ENCODE data around the gene CRISPLD2. TPM values are rescaled to one million over a fixed set of nuclear protein-coding genes. Genes with fewer than 3 reads are reported as not detected.
A peak's percentile ranks its signal among the peaks of the same experiment; 100 is the strongest.

Gene CRISPLD2
- total RNA-seq, 1 donor from 2014 or later: 34.9 TPM

DNA sequence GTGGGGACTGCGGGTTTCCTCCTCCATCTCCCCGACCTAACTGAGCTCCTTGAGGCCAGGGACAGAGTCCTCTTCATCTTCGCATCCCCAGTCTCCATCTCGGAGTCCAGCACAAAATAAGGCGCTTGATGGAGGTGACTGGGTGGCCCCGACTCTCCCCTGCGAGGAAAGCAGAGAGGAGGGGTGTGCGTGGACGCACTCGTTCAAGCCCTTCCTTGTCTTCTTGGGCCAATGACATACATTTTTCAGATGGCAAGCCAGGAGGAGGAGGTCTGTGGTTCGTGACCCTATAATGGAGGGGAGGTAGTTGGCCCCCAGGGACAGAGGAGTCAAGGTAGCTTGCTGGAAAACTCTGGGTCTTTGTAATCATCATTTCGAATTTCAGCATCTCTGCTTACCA lies 17.2 kb downstream of the CRISPLD2 start:
- peak overlapping the region; percentile 32 for H3K27ac ChIP-seq
- H3K4me1 ChIP-seq: peaks cover 13% of the 10 kb centered on the region
- TF ChIP-seq, protein P1, sequence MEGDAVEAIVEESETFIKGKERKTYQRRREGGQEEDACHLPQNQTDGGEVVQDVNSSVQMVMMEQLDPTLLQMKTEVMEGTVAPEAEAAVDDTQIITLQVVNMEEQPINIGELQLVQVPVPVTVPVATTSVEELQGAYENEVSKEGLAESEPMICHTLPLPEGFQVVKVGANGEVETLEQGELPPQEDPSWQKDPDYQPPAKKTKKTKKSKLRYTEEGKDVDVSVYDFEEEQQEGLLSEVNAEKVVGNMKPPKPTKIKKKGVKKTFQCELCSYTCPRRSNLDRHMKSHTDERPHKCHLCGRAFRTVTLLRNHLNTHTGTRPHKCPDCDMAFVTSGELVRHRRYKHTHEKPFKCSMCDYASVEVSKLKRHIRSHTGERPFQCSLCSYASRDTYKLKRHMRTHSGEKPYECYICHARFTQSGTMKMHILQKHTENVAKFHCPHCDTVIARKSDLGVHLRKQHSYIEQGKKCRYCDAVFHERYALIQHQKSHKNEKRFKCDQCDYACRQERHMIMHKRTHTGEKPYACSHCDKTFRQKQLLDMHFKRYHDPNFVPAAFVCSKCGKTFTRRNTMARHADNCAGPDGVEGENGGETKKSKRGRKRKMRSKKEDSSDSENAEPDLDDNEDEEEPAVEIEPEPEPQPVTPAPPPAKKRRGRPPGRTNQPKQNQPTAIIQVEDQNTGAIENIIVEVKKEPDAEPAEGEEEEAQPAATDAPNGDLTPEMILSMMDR (IDR thresholded peaks at IDR 0.05): no peak
- ATAC-seq: no peak
- DNase-seq: peak; percentile 21
- intact Hi-C loops (cut with DNase I): no loop called here
- H3K27me3 ChIP-seq (ENCODE audit: low read depth): no peaks in the 10 kb centered on the region
- peaks cover 13% of the 10 kb centered on the region for H3K36me3 ChIP-seq
- H3K4me3 ChIP-seq: no peak overlapping the region
- H3K9me3 ChIP-seq: no peaks in the 10 kb centered on the region

DNA sequence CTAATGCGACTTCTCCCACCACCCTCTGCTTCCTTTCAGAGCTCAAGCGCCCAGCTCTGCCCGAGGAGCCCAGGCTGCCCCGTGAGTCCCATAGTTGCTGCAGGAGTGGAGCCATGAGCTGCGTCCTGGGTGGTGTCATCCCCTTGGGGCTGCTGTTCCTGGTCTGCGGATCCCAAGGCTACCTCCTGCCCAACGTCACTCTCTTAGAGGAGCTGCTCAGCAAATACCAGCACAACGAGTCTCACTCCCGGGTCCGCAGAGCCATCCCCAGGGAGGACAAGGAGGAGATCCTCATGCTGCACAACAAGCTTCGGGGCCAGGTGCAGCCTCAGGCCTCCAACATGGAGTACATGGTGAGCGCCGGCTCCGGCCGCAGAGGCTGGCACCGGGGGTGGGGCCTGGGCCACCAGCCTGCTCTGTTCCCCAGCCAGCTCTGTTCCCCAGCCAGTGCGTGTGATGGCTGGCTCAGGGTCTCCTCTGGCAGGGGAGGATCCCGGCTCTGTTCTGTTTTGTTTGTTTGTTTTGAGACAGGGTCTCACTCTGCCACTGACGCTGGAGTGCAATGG lies 18.7 kb downstream of the CRISPLD2 start:
- H3K36me3 ChIP-seq: peaks cover 13% of the 10 kb centered on the region
- H3K9me3 ChIP-seq: no peaks in the 10 kb centered on the region
- ATAC-seq (no peak), DNase-seq (peak; percentile 35)
- H3K27ac ChIP-seq: no peak overlapping the region
- intact Hi-C loops (cut with DNase I): no loop called here
- no peaks in the 10 kb centered on the region for H3K27me3 ChIP-seq (ENCODE audit: low read depth)
- H3K4me3 ChIP-seq: no peak overlapping the region
- H3K4me1 ChIP-seq: peaks cover 11% of the 10 kb centered on the region
- TF ChIP-seq, protein P1 (IDR thresholded peaks at IDR 0.05): no peak

DNA sequence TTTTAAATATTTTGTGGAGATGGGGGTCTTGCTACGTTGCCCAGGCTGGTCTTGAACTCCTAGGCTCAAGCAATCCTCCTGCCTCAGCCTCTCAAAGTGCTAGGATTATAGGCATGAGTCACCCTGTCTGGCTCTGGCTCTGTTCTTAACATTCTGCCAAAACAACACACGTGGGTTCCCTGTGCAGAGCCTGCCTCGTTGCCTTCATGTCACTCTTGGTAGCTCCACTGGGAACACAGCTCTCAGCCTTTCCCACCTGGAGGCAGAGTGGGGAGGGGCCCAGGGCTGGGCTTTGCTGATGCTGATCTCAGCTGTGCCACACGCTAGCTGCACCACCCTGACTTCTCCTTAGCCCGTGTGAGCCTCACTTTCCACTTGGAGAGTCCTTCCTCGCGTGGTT lies 19.3 kb downstream of the CRISPLD2 start:
- Histone ChIP-seq H3K4me1 (peaks cover 6% of the 10 kb centered on the region), H3K27me3 (ENCODE audit: low read depth) (peaks cover 6% of the 10 kb centered on the region), H3K36me3 (peaks cover 13% of the 10 kb centered on the region), H3K9me3 (no peaks in the 10 kb centered on the region), H3K27ac (no peak overlapping the region), H3K4me3 (no peak overlapping the region)
- ATAC-seq (no peak), DNase-seq (peak; percentile 34)
- intact Hi-C loops (cut with DNase I): no loop called here
- TF ChIP-seq, protein P1 (IDR thresholded peaks at IDR 0.05): no peak

DNA sequence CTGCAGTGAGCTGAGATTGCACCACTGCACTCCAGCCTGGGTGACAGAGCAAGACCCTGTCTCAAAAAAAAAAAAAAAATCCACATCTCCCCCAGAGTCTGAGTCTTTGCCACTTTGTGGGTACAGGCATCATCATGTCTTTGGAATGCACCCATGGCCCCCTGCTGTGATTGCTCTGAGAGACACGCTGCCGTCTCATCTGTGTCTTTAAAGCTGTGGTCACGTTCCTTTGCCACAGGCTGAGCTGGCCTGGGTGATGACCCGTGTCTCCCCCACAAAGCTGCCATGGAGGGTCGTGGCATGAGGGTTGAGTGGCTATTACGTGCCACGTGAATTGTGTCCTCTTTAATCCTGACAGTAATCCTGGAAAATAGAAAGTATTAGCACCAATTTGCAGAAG lies 20.2 kb downstream of the CRISPLD2 start:
- no peak for ATAC-seq
- intact Hi-C loops (cut with DNase I): no loop called here
- Histone ChIP-seq H3K9me3 (no peaks in the 10 kb centered on the region), H3K27me3 (ENCODE audit: low read depth) (peaks cover 6% of the 10 kb centered on the region), H3K27ac (no peak overlapping the region), H3K4me1 (peaks cover 6% of the 10 kb centered on the region), H3K36me3 (peaks cover 13% of the 10 kb centered on the region), H3K4me3 (no peak overlapping the region)
- DNase-seq: no peak
- TF ChIP-seq, protein P1 (IDR thresholded peaks at IDR 0.05): no peak

DNA sequence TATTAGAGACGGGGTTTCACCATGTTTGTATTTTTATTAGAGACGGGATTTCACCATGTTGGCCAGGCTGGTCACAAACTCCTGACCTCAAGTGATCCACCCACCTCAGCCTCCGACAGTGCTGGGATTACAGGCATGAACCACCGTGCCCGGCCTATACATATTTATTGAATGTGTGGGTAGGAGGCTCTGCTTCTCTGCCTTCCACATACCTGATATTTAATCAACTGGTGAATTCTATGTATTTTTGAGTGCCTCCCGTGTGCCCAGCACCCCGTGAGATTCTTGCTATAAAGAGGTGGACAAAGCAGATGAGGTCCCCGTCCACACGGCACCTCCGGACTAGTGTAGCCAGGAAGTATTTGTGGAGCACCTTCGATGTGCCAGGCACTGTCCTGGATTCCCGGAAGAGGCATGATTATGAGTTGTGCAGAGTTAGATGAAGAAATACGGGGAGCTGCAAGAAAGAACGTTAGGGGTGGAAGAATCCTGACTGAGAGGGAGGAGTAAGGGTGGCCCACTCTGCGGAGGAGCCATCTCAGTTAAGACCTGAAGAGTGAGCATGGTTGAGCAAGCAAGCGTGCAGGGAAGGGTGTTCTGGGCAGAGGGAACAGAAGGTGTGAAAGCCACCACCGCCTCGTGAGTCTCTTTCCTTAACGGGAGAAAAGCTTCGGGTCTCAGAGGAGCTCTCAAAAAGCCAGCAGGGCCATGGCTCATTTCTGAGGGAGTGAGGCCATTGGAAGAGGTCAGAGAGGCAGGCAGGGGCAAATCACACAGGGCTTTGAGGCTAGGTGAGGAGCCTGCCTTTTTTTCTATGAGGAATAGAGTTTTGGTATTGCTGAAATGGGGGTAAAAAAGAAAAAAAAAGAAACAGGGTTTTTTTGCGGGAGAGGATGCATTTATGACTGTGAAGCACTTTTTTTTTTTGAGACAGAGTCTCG lies 21.2 kb downstream of the CRISPLD2 start:
- DNase-seq: peak; percentile 33
- H3K36me3 ChIP-seq: peaks cover 13% of the 10 kb centered on the region
- H3K27ac ChIP-seq: peak overlapping the region; percentile 24
- intact Hi-C loops (cut with DNase I): no loop called here
- TF ChIP-seq, protein P1 (IDR thresholded peaks at IDR 0.05): no peak
- no peaks in the 10 kb centered on the region for H3K9me3 ChIP-seq
- peaks cover 6% of the 10 kb centered on the region for H3K27me3 ChIP-seq (ENCODE audit: low read depth)
- ATAC-seq: no peak
- H3K4me3 ChIP-seq: no peak overlapping the region
- peaks cover 6% of the 10 kb centered on the region for H3K4me1 ChIP-seq
